Subcutaneous adipose tissue (tissue), 4 donors: ENCODE results near the gene PPT1. TPM values are rescaled to one million over a fixed set of nuclear protein-coding genes. Genes with fewer than 3 reads are reported as not detected.

Experiments
- CTCF ChIP-seq: fragments of 450-650 bp; IDR thresholded peaks from one replicate; pipeline ENCODE4 v1.5.1; 2016; ENCODE audit warnings: low read depth, mild to moderate bottlenecking, control low read depth, antibody characterized with exemption, moderate library complexity
- total RNA-seq, 4 donors: library from RNA; depleted of rRNA; stranded (reverse); fragments of >200 nt; gene quantifications; one replicate each; pipeline ENCODE4 v1.1.0, GENCODE V29; 2016

Gene PPT1
- total RNA-seq = 100 to 1,000 TPM in 1 of 4 donors, 10 to 100 TPM in 3; 43.5 to 253 (median 87.9) TPM

- TF ChIP-seq CTCF = no peak
Observed at GRCh38 chr1:40096977-40097782, at the start of gene PPT1. TSS of gene PPT1 (minus strand) at chr1:40097252. CDS start at chr1:40097238, 14 bp downstream.

- TF ChIP-seq CTCF = no peak
Observed at GRCh38 chr1:40143891-40144575, 47.0 kb upstream of the PPT1 start.

GRCh38 chr1:40141878-40142535 is 45.0 kb upstream of the PPT1 start:
- no peak for TF ChIP-seq CTCF

- no peak for TF ChIP-seq CTCF
Observed at GRCh38 chr1:40140211-40140973, 43.3 kb upstream of the PPT1 start.

- no peak for TF ChIP-seq CTCF
Observed at GRCh38 chr1:40133839-40134238, 36.8 kb upstream of the PPT1 start.

- no peak for TF ChIP-seq CTCF
Observed at GRCh38 chr1:40133312-40133665, 36.2 kb upstream of the PPT1 start.
